Measurements from ENCODE around the gene PBX1.

GRCh38 chr1:164792410-164793004, 233.5 kb downstream of the PBX1 start:
- no peak for TF ChIP-seq CTCF (IDR thresholded peaks at IDR 0.05; ENCODE audit: poor library complexity)
- TF ChIP-seq EZH2 (IDR thresholded peaks at IDR 0.05; ENCODE audit: borderline replicate concordance): no peak
